Retinal pigment epithelial cell (primary cell): ENCODE measurements around the gene HSPB6.

Experiments used
- DNase-seq: peaks from one replicate; pipeline ENCODE4 v3.0.0-alpha.2; 2010; ENCODE audit warnings: low read depth
- H3K4me3 ChIP-seq: 2 replicates; pipeline ENCODE4 v1.5.1; 2011; ENCODE audit warnings: mild to moderate bottlenecking, low read length, control low read depth, moderate library complexity
- CTCF ChIP-seq: conservative IDR thresholded peaks from 2 replicates; pipeline ENCODE4 v1.5.1; 2011; ENCODE audit warnings: low read depth, low read length, control low read depth, inconsistent platforms

The HSPB6 gene

GRCh38 chr19:35745328-35746086 lies 11.3 kb downstream of the HSPB6 start, which contains the start of the genes PSENEN and U2AF1L4:
Gene PSENEN, plus strand, starts transcription at chr19:35745651. Its CDS starts 280 bp downstream, at chr19:35745931.
Gene U2AF1L4, minus strand, starts transcription at chr19:35745418. Its CDS starts 27 bp downstream, at chr19:35745391.
- peak within 1 kb of the TSS; percentile 96 for H3K4me3 ChIP-seq
- DNase-seq, result peak; percentile 97
- no peak for TF ChIP-seq CTCF

DNA sequence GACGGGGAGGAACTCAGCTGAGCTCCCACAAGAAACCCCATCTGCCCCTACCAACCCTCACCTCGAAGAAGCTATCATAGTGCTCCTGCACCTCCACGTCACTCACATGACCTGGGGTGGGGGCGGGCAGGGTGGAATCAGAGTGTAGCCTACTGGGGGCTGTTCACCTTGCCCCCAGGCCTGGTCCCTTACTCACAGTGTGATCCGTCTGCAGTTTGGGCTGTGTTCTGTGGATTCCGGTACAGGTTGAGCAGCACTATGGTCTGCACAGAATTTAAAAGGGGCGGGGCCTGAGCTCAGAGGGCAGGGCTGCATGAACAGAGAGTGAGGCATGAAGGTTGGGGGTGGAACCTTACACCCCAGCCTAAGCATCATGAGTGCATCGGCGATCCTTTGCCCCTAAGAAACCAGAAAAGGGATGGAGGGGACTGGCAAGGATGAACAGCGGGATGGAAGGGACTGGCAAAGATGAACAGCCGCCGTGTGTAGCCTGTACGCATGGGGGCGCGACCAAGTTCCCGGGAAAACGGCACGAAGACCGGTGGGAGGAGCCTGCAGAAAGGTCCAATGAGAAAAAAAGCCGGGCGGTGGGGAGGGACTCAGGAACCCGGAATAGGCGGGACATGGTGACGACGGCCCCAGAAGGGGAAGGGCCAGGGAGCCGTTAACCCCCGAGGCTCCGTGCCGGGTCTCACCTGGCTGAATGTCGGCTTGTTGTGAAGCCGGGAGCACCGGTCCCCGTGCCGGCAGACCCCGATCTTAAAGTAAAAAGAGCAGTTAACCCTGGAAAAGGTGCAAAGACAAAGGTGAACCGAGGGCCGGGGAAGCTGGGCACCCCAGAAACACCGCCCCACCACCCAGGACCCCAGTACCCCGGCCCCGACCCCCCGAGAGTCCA lies 12.2 kb downstream of the HSPB6 start:
- peak; percentile 83 for DNase-seq

DNA sequence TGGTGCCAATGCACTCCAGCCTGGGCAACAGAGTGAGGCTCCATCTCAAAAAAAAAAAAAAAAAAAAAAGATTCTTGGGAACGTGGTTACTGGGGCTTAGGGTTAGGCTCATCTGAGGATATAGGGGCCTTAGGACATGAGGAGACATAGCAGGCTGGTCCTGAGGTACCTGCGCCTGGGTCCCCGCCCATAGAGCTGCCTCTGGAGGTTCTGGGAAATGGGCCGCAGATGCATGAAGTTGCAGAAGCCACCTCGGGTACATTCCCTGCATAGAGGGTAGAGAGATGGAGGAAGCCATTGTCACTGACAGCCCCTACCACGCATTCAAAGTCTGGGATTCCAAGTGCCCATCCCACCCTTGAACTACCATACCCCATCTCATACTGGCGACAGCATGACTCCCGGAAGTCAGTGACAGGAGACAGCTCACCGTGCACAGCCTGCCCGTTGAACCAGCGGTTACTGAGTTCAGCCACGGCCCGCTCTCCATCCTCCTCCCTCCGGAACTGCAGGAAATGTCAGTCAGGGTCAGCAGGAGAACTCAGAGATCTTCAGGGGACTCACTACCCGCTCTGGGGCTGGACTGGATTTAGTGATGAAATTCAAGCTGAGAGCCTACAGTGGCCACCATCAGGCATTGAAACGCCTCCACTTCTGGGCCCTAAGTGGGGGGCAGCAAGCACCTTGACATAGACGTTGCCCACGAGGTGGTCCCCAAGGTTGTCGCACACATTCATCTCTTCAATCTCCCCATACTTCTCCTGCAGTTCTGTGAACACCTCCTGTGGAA lies 13.0 kb downstream of the HSPB6 start:
- no peak for DNase-seq
- H3K4me3 ChIP-seq, result no peak overlapping the region
- TF ChIP-seq CTCF, result no peak

More for the DNA sequence above, 12.2 kb downstream of the HSPB6 start:
- H3K4me3 ChIP-seq, result peak overlapping the region; percentile 96
- peak; percentile 59 for TF ChIP-seq CTCF

DNA sequence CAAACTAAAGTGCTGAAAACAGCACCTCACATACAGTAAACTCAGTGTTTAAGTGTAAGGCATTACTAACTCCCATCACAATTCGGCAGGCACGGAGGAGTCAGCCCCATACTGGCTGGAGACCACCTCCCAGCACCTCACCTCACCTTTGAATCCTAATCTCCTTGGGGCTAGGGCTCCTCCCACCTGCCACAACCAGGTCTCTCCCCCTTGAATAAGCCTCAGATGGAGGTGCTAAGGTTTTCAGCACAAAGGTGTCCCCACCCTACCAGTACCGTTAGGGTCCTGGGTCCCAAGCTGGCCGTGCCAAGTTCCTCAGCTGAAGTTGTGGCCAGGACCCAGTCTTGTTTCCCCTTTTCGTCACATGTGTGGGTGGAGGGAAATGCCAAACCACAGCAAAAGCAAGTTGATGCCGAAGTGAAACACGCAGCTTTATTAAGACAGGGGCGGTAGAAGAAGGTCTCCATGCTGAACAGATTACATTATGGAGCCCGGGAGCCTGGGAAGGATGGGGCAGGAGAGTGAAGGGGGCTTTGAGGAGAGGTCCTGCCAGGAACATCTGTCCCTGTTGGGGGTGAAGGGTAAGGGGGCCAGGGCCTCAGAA lies 14.6 kb downstream of the HSPB6 start, which contains the start of gene IGFLR1:
Gene IGFLR1, minus strand, starts transcription at position 332 of the 604 bp plus-strand sequence. CDS start 1,272 bp downstream, outside the sequence.
- DNase-seq, result no peak
- no peak for TF ChIP-seq CTCF
- peak within 1 kb of the TSS; percentile 68 for H3K4me3 ChIP-seq

GRCh38 chr19:35741203-35741515 lies 15.7 kb downstream of the HSPB6 start:
- no peak for TF ChIP-seq CTCF
- H3K4me3 ChIP-seq, result peak overlapping the region; percentile 68
- no peak for DNase-seq

DNA sequence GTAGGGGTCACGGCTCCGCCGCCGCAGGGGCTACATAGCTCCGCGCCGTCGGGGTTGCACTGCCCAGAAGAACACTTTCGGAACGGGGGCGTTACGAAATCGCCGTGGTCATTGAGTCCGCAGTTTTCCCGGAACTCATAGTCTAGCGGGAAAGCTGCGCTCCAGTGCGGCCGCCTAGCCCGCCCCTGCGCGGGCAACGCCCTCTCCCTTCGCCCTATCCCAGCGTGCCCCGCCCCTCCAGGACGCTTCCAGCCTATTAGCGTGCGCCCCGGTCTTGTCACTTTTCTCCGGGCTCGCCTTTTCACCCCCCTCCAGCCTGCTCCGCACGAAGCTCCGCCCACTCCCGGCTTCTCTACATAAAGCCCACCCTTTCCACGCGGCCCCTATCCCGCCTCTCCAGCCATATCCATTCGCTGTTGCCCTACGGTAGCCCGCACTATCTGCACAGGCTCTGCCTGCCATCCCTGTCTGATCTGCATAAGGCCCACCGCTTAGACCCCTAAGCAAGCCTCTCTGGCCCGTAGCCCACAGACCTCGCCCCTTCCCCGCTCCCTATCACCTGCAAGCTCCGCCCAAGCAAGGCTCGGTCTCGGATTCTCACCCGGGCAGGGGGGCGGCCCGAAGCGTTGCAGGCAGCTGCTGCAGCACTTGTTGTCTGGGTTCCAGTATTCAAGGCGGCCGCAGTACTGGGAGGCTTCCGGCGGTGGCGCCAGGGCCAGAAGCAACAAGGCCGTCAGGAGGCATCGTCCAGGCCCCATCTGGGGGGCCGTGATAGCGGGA lies 16.2 kb downstream of the HSPB6 start:
- peak; percentile 21 for TF ChIP-seq CTCF
- H3K4me3 ChIP-seq, result peak overlapping the region; percentile 68
- DNase-seq, result peak; percentile 81
